ENCODE results near the gene KCNJ1. TPM values are rescaled to one million over a fixed set of nuclear protein-coding genes. Genes with fewer than 3 reads are reported as not detected.
A peak's percentile ranks its signal among the peaks of the same experiment; 100 is the strongest.

Gene KCNJ1
- total and polyA plus RNA-seq, 10 donors, result 0.02 to 0.09 (median 0.03) TPM; not detected in 7

- intact Hi-C loops (cut with DNase I; ENCODE audit: low total_unique reads), result no loop called here
- Histone ChIP-seq H3K36me3 (no peaks in the 10 kb centered on the region), H3K4me1 (peaks cover 0 to 31% (median 18%) of the 10 kb centered on the region in 6 donors), H3K9me3 (no peaks in the 10 kb centered on the region), H3K27ac (no peak overlapping the region), H3K4me3 (no peak overlapping the region), H3K27me3 (replicated peaks in 1 of 7) (no peaks in the 10 kb centered on the region)
- DNase-seq, result no peak
- 89 to 95% (median 92%) methylated on average over 6 of the region's 6 CpGs for WGBS, 5 donors
- TF ChIP-seq CTCF (IDR thresholded peaks at IDR 0.05 in 8 of 11, conservative IDR thresholded peaks at IDR 0.05 in 3 of 11), result no peak
- TF ChIP-seq POLR2A (IDR thresholded peaks at IDR 0.05), result no peak
Observed at GRCh38 chr11:128856241-128856640, 10.9 kb downstream of the KCNJ1 start.

- no peaks in the 10 kb centered on the region for H3K27me3 ChIP-seq (replicated peaks in 1 of 7)
- peaks cover 0 to 20% (median 8%) of the 10 kb centered on the region in 6 donors for H3K4me1 ChIP-seq
- no peaks in the 10 kb centered on the region for H3K36me3 ChIP-seq
- 85 to 94% (median 89%) methylated on average over 7 of the region's 7 CpGs for WGBS, 5 donors
- DNase-seq, result no peak
- no peak overlapping the region for H3K4me3 ChIP-seq
- H3K27ac ChIP-seq, result no peak overlapping the region
- TF ChIP-seq CTCF (IDR thresholded peaks at IDR 0.05 in 8 of 11, conservative IDR thresholded peaks at IDR 0.05 in 3 of 11) (no peak), POLR2A (IDR thresholded peaks at IDR 0.05) (no peak), POLR2AphosphoS5 (IDR thresholded peaks at IDR 0.05) (no peak)
- intact Hi-C loops (cut with DNase I; ENCODE audit: low total_unique reads), result no loop called here
- no peaks in the 10 kb centered on the region for H3K9me3 ChIP-seq
Observed at GRCh38 chr11:128854841-128855240, 12.3 kb downstream of the KCNJ1 start.

- Histone ChIP-seq H3K27me3 (replicated peaks in 1 of 7) (no peaks in the 10 kb centered on the region), H3K4me1 (peaks cover 2 to 22% (median 8%) of the 10 kb centered on the region in 6 donors), H3K27ac (no peak overlapping the region), H3K4me3 (no peak overlapping the region), H3K36me3 (no peaks in the 10 kb centered on the region), H3K9me3 (no peaks in the 10 kb centered on the region)
- WGBS, 5 donors, result 48 to 65% (median 61%) methylated on average over 6 of the region's 6 CpGs
- no peak for TF ChIP-seq CTCF (IDR thresholded peaks at IDR 0.05 in 8 of 11, conservative IDR thresholded peaks at IDR 0.05 in 3 of 11)
- intact Hi-C loops (cut with DNase I; ENCODE audit: low total_unique reads), result no loop called here
- DNase-seq, result no peak
Observed at GRCh38 chr11:128853559-128853958, 13.5 kb downstream of the KCNJ1 start.

- peaks cover 2 to 26% (median 11%) of the 10 kb centered on the region in 6 donors for H3K4me1 ChIP-seq
- DNase-seq, result no peak
- no peaks in the 10 kb centered on the region for H3K36me3 ChIP-seq
- H3K27me3 ChIP-seq (replicated peaks in 1 of 7), result no peaks in the 10 kb centered on the region
- H3K9me3 ChIP-seq, result no peaks in the 10 kb centered on the region
- peak overlapping the region in 3 of 8 donors; percentile 32 to 44 (median 34) for H3K27ac ChIP-seq
- intact Hi-C loops (cut with DNase I; ENCODE audit: low total_unique reads), result no loop called here
- H3K4me3 ChIP-seq, result no peak overlapping the region
- 75 to 90% (median 83%) methylated on average over 12 to 13 of the region's 13 CpGs for WGBS, 5 donors
- TF ChIP-seq POLR2A (IDR thresholded peaks at IDR 0.05) (no peak), CTCF (IDR thresholded peaks at IDR 0.05 in 8 of 11, conservative IDR thresholded peaks at IDR 0.05 in 3 of 11) (no peak), POLR2AphosphoS5 (IDR thresholded peaks at IDR 0.05) (peak in 2 of 3 donors; percentile 55 to 60)
Observed at GRCh38 chr11:128852327-128853023, 14.6 kb downstream of the KCNJ1 start.
